ENCODE results near the gene AMPD3. TPM values are rescaled to one million over a fixed set of nuclear protein-coding genes. Genes with fewer than 3 reads are reported as not detected.

The AMPD3 gene
- total and polyA plus RNA-seq, 2 of the 13 experiments (the other 11 are each of a cell fraction or from before 2014, with no cell fraction given), result 0.33 to 2.3 TPM

DNA sequence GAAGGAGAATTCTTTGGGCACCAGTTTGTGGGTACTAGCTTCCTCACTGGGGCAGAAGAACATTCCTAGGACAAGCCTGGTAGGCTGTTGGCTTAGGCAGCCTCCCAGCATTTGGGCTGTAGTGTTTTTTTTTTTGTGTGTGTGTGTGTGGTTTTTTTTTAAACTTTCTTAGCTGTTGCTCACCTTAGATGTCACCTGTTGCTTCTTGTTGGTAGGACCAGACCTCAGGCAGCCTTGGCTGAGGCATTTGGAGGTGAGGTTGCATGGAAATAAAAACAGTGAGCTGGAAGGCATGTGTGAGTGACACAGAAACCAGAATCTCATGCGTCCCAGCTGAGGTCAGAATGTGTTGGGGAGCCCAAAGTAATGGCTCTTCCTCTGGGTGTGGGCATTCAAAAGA lies 21.3 kb downstream of the AMPD3 start (continued):
- TF ChIP-seq CAMTA2 (CRISPR knock-in tag; IDR thresholded peaks at IDR 0.05; ENCODE audit: borderline replicate concordance) (no peak), KLF15 (CRISPR knock-in tag; IDR thresholded peaks at IDR 0.05; ENCODE audit: borderline replicate concordance) (no peak), TBX2 (CRISPR knock-in tag; IDR thresholded peaks at IDR 0.05; ENCODE audit: borderline replicate concordance) (no peak), RFXAP (CRISPR knock-in tag; IDR thresholded peaks at IDR 0.05; ENCODE audit: borderline replicate concordance) (no peak), SIN3B (IDR thresholded peaks at IDR 0.05; ENCODE audit: low read length) (no peak), KDM3A (CRISPR knock-in tag; IDR thresholded peaks at IDR 0.05; ENCODE audit: low read depth) (no peak), TRIM24 (CRISPR knock-in tag; IDR thresholded peaks at IDR 0.05) (no peak), FIP1L1 (IDR thresholded peaks at IDR 0.05; ENCODE audit: borderline replicate concordance, insufficient read depth, low read depth, low read length) (no peak), NFKB2 (CRISPR knock-in tag; IDR thresholded peaks at IDR 0.05; ENCODE audit: borderline replicate concordance) (no peak), HDAC2 (CRISPR knock-in tag; IDR thresholded peaks at IDR 0.05) (no peak), IKZF4 (CRISPR knock-in tag; IDR thresholded peaks at IDR 0.05; ENCODE audit: borderline replicate concordance, low read depth, not compliant biosample characterization) (no peak)
- TF ChIP-seq, protein P1, sequence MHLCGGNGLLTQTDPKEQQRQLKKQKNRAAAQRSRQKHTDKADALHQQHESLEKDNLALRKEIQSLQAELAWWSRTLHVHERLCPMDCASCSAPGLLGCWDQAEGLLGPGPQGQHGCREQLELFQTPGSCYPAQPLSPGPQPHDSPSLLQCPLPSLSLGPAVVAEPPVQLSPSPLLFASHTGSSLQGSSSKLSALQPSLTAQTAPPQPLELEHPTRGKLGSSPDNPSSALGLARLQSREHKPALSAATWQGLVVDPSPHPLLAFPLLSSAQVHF (CRISPR knock-in tag; IDR thresholded peaks at IDR 0.05), result no peak
- TF ChIP-seq, protein P2, sequence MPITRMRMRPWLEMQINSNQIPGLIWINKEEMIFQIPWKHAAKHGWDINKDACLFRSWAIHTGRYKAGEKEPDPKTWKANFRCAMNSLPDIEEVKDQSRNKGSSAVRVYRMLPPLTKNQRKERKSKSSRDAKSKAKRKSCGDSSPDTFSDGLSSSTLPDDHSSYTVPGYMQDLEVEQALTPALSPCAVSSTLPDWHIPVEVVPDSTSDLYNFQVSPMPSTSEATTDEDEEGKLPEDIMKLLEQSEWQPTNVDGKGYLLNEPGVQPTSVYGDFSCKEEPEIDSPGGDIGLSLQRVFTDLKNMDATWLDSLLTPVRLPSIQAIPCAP (CRISPR knock-in tag; IDR thresholded peaks at IDR 0.05; ENCODE audit: low read depth), result no peak

Data from HepG2 (cell line).